SK-N-SH (cell line): ENCODE results near the gene OR13C3. TPM values are rescaled to one million over a fixed set of nuclear protein-coding genes. Genes with fewer than 3 reads are reported as not detected.

Source experiments
- CTCF ChIA-PET: fragments of 300-600, 350-600 bp; formaldehyde crosslinking; extraction: SDS; loops from one replicate; lab custom pipeline; 2021; lab: Yijun Ruan, JAX
- POLR2A ChIA-PET: fragments of 350-600 bp; sonication (Branson Sonifier 250); formaldehyde crosslinking; extraction: SDS; loops from one replicate; lab custom pipeline; 2020; ENCODE audit warnings: antibody characterized with exemption, inconsistent platforms; lab: Yijun Ruan, JAX
- DNase-seq: peaks from one replicate; pipeline ENCODE4 v3.0.0; 2012
- H2AFZ ChIP-seq: fragments of 200-600 bp; sonication (generic); 2 replicates; pipeline ENCODE4 v1.8.1; 2016; ENCODE audit warnings: antibody characterized with exemption, mild to moderate bottlenecking, low read depth
- H3F3A ChIP-seq: fragments of 200-600 bp; sonication (generic); replicated peaks from 2 replicates; pipeline ENCODE3; 2016; ENCODE audit warnings: antibody characterized with exemption, mild to moderate bottlenecking; ENCODE audit not compliant: insufficient read depth
- H3K27ac ChIP-seq, 2 experiments: fragments of 200-500 bp in 1 of 2; fragments of 200-600 bp in 1 of 2; sonication (Bioruptor generic) in 1 of 2; sonication (generic), shearing (Covaris generic) in 1 of 2; 2 replicates each; pipeline versions ENCODE4 v1.5.1 to v1.6.1; 2014 to 2016; ENCODE audit warnings: low read depth in 2 of 2, inconsistent platforms in 1 of 2, low read length in 1 of 2, mild to moderate bottlenecking in 1 of 2, mixed read lengths in 1 of 2
- H3K27me3 ChIP-seq: fragments of 200-600 bp; sonication (generic), shearing (Covaris generic); 2 replicates; pipeline ENCODE4 v1.6.1; 2016; ENCODE audit warnings: mixed run types; ENCODE audit not compliant: insufficient read depth
- H3K36me3 ChIP-seq, 2 experiments: fragments of 200-500 bp in 1 of 2; fragments of 200-600 bp in 1 of 2; sonication (Bioruptor generic) in 1 of 2; sonication (generic) in 1 of 2; replicated peaks in 1 of 2; 2 replicates each; pipeline versions ENCODE3 to v1.5.1; 2014 to 2016; ENCODE audit warnings: low read length in 1 of 2, mild to moderate bottlenecking in 1 of 2; ENCODE audit not compliant: insufficient read depth in 2 of 2, control insufficient read depth in 1 of 2
- H3K4me1 ChIP-seq, 2 experiments: fragments of 200-500 bp in 1 of 2; fragments of 200-600 bp in 1 of 2; sonication (Bioruptor generic) in 1 of 2; sonication (generic), shearing (Covaris generic) in 1 of 2; 2 replicates each; pipeline versions ENCODE4 v1.5.1 to v1.6.1; 2014 to 2016; ENCODE audit warnings: low read depth in 1 of 2, low read length in 1 of 2, mixed run types in 1 of 2; ENCODE audit not compliant: insufficient read depth in 2 of 2, control insufficient read depth in 1 of 2
- H3K4me2 ChIP-seq: fragments of 200-600 bp; sonication (generic), shearing (Covaris generic); 2 replicates; pipeline ENCODE4 v1.6.1; 2017; ENCODE audit warnings: mixed run types
- H3K4me3 ChIP-seq, 2 experiments: fragments of 200-500 bp in 1 of 2; fragments of 200-600 bp in 1 of 2; sonication (Bioruptor generic) in 1 of 2; sonication (generic), shearing (Covaris generic) in 1 of 2; 2 replicates each; pipeline versions ENCODE4 v1.5.1 to v1.8.1; 2014 to 2016; ENCODE audit warnings: low read depth in 2 of 2, inconsistent platforms in 1 of 2, low read length in 1 of 2, mild to moderate bottlenecking in 1 of 2, mixed read lengths in 1 of 2, moderate library complexity in 1 of 2
- H3K79me2 ChIP-seq: fragments of 200-600 bp; sonication (generic); 2 replicates; pipeline ENCODE4 v1.8.1; 2017; ENCODE audit warnings: mild to moderate bottlenecking; ENCODE audit not compliant: insufficient read depth
- H3K9ac ChIP-seq: fragments of 200-600 bp; sonication (generic); 2 replicates; pipeline ENCODE4 v1.6.1; 2017; ENCODE audit warnings: mixed run types
- H3K9me2 ChIP-seq: fragments of 200-600 bp; sonication (generic); 2 replicates; pipeline ENCODE4 v1.6.1; 2017; ENCODE audit warnings: mixed run types
- H3K9me3 ChIP-seq: fragments of 200-600 bp; sonication (generic); 2 replicates; pipeline ENCODE4 v1.6.1; 2017; ENCODE audit warnings: mixed run types, mild to moderate bottlenecking, moderate library complexity
- H4K20me1 ChIP-seq: fragments of 200-600 bp; sonication (generic); 2 replicates; pipeline ENCODE4 v1.6.1; 2017; ENCODE audit warnings: mild to moderate bottlenecking, mixed run types; ENCODE audit not compliant: insufficient read depth
- ELF1 ChIP-seq: IDR thresholded peaks from 2 replicates; pipeline ENCODE4 v1.4.0; 2012
- FOSL2 ChIP-seq: IDR thresholded peaks from 2 replicates; pipeline ENCODE4 v1.4.0; 2012; ENCODE audit warnings: low read depth, mild to moderate bottlenecking, moderate library complexity, borderline replicate concordance
- FOXM1 ChIP-seq: IDR thresholded peaks from 2 replicates; pipeline ENCODE4 v1.4.0; 2012; ENCODE audit warnings: low read depth, mild to moderate bottlenecking
- GABPA ChIP-seq: IDR thresholded peaks from 2 replicates; pipeline ENCODE4 v1.4.0; 2012; ENCODE audit warnings: low read depth, mild to moderate bottlenecking
- MXI1 ChIP-seq: IDR thresholded peaks from 2 replicates; pipeline ENCODE4 v1.6.1; 2012; ENCODE audit warnings: mild to moderate bottlenecking, low read depth, low read length, improper control_type of control experiment
- WGBS: methylation state at CpG from one replicate; pipeline ENCODE4 v1.1.6; 2017; ENCODE audit warnings: low lambda C conversion rate; 5-methylcytosine and 5-hydroxymethylcytosine counted together
- polyA plus RNA-seq, 3 experiments: library from polyadenylated mRNA; depleted of rRNA; stranded (reverse); fragments of >200 nt; gene quantifications; 2 replicates each; pipeline ENCODE4 v1.2.3, GENCODE V29; 2012
- TF ChIP-seq, protein P1 (sequence below): IDR thresholded peaks from 2 replicates; pipeline ENCODE4 v1.4.0; 2012; ENCODE audit warnings: low read depth, borderline replicate concordance
- TF ChIP-seq, protein P2 (sequence below): IDR thresholded peaks from 2 replicates; pipeline ENCODE4 v1.4.0; 2012; ENCODE audit warnings: low read depth
- TF ChIP-seq, protein P3 (sequence below): fragments of 150-350 bp; IDR thresholded peaks from 2 replicates; pipeline ENCODE4 v1.6.1; 2017; ENCODE audit warnings: antibody characterized with exemption, low read length, low read depth, borderline replicate concordance
- TF ChIP-seq, protein P4 (sequence below): fragments of 150-350 bp; IDR thresholded peaks from 2 replicates; pipeline ENCODE4 v1.6.1; 2016; ENCODE audit warnings: mild to moderate bottlenecking, low read depth, low read length

OR13C3 gene
- polyA plus RNA-seq, 1 of the 3 experiments (the other 2 are of a cell fraction) = not detected

DNA sequence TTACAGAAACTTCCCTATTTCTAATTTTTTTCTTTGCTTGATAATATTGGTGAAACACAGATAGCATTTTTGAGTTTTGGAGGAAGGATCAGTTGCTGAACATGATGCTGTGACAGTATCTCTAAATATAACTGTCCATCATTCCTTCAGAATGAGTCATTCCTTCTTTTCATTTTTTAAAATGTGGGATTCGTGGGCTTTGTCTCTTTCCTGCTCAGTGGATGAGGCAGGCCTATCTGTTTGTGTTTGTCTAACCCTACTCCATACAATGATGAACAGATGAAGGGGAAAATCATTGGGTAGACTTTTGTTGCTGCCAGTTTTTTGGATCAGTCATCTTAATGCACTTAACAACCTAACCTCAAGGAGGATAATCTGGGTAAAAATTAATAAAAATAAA, 16.6 kb upstream of the OR13C3 start:
- Histone ChIP-seq H3K9me3 (no peaks in the 10 kb centered on the region), H3K4me1 (no peaks in the 10 kb centered on the region), H3K9me2 (no peaks in the 10 kb centered on the region; the same call in 1 of the 2 replicates), H3K4me3 (no peak overlapping the region), H4K20me1 (no peaks in the 10 kb centered on the region), H3K4me2 (no peak overlapping the region), H3K27ac (no peak overlapping the region), H3K36me3 (no peaks in the 10 kb centered on the region), H3K9ac (no peak overlapping the region), H2AFZ (peak overlapping the region; percentile 54; the same call in 1 of the 2 replicates), H3K79me2 (no peaks in the 10 kb centered on the region), H3F3A (no peaks in the 10 kb centered on the region), H3K27me3 (no peaks in the 10 kb centered on the region)
- CTCF ChIA-PET = no interaction called here
- TF ChIP-seq FOXM1 = no peak
- TF ChIP-seq, protein P1, sequence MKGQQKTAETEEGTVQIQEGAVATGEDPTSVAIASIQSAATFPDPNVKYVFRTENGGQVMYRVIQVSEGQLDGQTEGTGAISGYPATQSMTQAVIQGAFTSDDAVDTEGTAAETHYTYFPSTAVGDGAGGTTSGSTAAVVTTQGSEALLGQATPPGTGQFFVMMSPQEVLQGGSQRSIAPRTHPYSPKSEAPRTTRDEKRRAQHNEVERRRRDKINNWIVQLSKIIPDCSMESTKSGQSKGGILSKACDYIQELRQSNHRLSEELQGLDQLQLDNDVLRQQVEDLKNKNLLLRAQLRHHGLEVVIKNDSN = no peak
- TF ChIP-seq ELF1 = no peak
- TF ChIP-seq FOSL2 = no peak
- TF ChIP-seq, protein P2, sequence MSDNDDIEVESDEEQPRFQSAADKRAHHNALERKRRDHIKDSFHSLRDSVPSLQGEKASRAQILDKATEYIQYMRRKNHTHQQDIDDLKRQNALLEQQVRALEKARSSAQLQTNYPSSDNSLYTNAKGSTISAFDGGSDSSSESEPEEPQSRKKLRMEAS = no peak
- no peak for TF ChIP-seq MXI1
- TF ChIP-seq, protein P3, sequence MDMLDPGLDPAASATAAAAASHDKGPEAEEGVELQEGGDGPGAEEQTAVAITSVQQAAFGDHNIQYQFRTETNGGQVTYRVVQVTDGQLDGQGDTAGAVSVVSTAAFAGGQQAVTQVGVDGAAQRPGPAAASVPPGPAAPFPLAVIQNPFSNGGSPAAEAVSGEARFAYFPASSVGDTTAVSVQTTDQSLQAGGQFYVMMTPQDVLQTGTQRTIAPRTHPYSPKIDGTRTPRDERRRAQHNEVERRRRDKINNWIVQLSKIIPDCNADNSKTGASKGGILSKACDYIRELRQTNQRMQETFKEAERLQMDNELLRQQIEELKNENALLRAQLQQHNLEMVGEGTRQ = no peak
- TF ChIP-seq, protein P4, sequence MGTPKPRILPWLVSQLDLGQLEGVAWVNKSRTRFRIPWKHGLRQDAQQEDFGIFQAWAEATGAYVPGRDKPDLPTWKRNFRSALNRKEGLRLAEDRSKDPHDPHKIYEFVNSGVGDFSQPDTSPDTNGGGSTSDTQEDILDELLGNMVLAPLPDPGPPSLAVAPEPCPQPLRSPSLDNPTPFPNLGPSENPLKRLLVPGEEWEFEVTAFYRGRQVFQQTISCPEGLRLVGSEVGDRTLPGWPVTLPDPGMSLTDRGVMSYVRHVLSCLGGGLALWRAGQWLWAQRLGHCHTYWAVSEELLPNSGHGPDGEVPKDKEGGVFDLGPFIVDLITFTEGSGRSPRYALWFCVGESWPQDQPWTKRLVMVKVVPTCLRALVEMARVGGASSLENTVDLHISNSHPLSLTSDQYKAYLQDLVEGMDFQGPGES = no peak
- no peak for DNase-seq
- POLR2A ChIA-PET = no interaction called here
- WGBS = 0% methylated on average over 1 of the region's 1 CpG

DNA sequence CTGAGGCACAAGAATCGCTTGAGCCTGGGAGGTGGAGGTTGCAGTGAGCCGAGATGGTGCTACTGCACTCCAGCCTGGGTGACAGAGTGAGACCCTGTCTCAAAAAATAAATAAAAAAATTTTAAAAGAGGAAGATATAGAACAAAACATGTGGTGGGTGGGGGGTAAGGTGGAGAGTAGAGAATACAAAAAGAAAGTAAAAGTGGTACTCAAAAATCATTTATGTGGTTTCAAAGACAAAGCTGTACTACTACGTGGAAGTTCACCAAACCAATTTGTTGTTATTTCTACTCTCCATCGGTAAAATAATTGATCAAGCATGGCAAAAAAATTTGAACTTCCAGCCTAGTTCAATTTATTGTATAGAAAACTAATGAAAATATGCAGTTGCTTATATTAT, 8.0 kb upstream of the OR13C3 start:
- Histone ChIP-seq H3K27ac (no peak overlapping the region), H3F3A (no peaks in the 10 kb centered on the region), H3K36me3 (no peaks in the 10 kb centered on the region), H3K9me2 (no peaks in the 10 kb centered on the region; the same call in 1 of the 2 replicates), H3K27me3 (no peaks in the 10 kb centered on the region), H3K9ac (no peak overlapping the region), H3K9me3 (no peaks in the 10 kb centered on the region), H4K20me1 (no peaks in the 10 kb centered on the region), H3K4me2 (no peak overlapping the region), H3K4me3 (no peak overlapping the region), H3K4me1 (no peaks in the 10 kb centered on the region), H2AFZ (peak overlapping the region; percentile 44; the same call in 1 of the 2 replicates), H3K79me2 (no peaks in the 10 kb centered on the region)
- ChIA-PET POLR2A (no interaction called here), CTCF (no interaction called here)
- DNase-seq = no peak
- 9% methylated on average over 4 of the region's 4 CpGs for WGBS
- no peak for TF ChIP-seq GABPA
